SW480 (cell line): Measurements from ENCODE around the gene TEX2.

Source experiments
- DNase-seq: peaks from one replicate; pipeline ENCODE4 v3.0.0-alpha.2; 2016; ENCODE audit warnings: low spot score

Gene TEX2

GRCh38 chr17:64269687-64270649 is 6.9 kb upstream of the TEX2 start:
- no peak for DNase-seq

GRCh38 chr17:64264891-64265290 is 1.8 kb upstream of the TEX2 start:
- peak; percentile 33 for DNase-seq

GRCh38 chr17:64262198-64262999 is 661 bp downstream of the TEX2 start:
- peak; percentile 67 for DNase-seq

GRCh38 chr17:64261417-64262145 is 1.5 kb downstream of the TEX2 start:
- DNase-seq = no peak

- DNase-seq = no peak
These were observed 2.2 kb downstream of the TEX2 start for GRCh38 chr17:64260886-64261285.

- DNase-seq = no peak
These were observed 3.1 kb downstream of the TEX2 start for GRCh38 chr17:64259922-64260321.

- no peak for DNase-seq
These were observed 3.6 kb downstream of the TEX2 start for GRCh38 chr17:64259426-64259825.

- DNase-seq = no peak
These were observed 5.9 kb downstream of the TEX2 start for GRCh38 chr17:64256913-64257807.

GRCh38 chr17:64255764-64256163 is 7.3 kb downstream of the TEX2 start:
- DNase-seq = no peak

- DNase-seq = no peak
These were observed 8.3 kb downstream of the TEX2 start for GRCh38 chr17:64254755-64255154.

- DNase-seq = no peak
These were observed 9.6 kb downstream of the TEX2 start for GRCh38 chr17:64253470-64253869.

- DNase-seq = peak; percentile 25
These were observed 10.2 kb downstream of the TEX2 start for GRCh38 chr17:64252831-64253230.

GRCh38 chr17:64250233-64250835 is 12.7 kb downstream of the TEX2 start:
- no peak for DNase-seq

- DNase-seq = no peak
These were observed 15.2 kb downstream of the TEX2 start for GRCh38 chr17:64247836-64248235.

- peak; percentile 24 for DNase-seq
These were observed 17.6 kb downstream of the TEX2 start for GRCh38 chr17:64245218-64246145.

GRCh38 chr17:64244165-64244564 is 18.9 kb downstream of the TEX2 start:
- no peak for DNase-seq

GRCh38 chr17:64243340-64243739 is 19.7 kb downstream of the TEX2 start:
- no peak for DNase-seq

GRCh38 chr17:64242633-64243032 is 20.4 kb downstream of the TEX2 start:
- no peak for DNase-seq

- no peak for DNase-seq
These were observed 22.2 kb downstream of the TEX2 start for GRCh38 chr17:64240741-64241347.
